GM18907 (cell line): ENCODE data around the gene CROCC2.

Experiments
- ATAC-seq: cut with Tn5 transposase; IDR thresholded peaks from one replicate; pipeline ENCODE4 v1.9.1; 2021; ENCODE audit warnings: mild to moderate bottlenecking, moderate library complexity; ENCODE audit not compliant: unreplicated experiment

The CROCC2 gene

DNA sequence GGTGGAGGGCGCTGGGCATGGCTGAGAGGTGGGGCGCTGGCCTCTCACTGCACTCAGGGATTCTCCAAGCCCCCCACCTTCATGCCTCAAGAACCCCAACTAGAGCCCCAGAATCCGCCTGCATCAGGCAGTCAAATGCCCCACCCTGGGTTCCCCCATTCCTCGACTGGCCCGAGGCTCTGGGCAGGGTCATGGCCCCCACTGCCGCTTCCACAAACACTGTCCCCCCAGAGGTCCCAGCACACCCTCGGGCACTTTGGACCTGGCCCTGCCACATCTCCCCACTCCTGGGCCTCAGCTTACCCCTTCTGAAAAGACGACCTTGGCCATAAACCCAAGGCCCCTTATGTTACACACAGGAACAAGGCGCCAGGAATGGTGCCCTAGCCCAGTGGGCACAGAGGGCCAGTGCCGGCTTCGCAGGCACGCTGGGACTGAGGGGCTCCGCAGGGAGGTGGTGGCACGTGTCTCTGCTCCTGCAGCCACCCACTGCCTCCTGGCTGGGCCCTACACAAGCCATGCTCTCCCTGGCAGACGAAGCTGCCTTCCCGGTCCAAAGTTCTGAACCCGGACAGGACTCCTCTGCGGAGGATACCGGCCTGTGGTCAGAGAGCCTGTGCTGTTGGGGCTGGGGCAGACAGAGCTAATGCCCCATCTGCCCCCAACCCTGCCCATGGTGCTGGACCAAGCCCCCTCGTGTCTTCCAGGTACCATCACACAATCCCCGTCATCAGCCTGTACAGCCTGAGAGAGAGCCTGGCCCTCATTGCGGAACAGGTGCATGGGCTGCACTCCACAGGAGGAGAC, 30.7 kb upstream of the CROCC2 start:
- no peak for ATAC-seq

DNA sequence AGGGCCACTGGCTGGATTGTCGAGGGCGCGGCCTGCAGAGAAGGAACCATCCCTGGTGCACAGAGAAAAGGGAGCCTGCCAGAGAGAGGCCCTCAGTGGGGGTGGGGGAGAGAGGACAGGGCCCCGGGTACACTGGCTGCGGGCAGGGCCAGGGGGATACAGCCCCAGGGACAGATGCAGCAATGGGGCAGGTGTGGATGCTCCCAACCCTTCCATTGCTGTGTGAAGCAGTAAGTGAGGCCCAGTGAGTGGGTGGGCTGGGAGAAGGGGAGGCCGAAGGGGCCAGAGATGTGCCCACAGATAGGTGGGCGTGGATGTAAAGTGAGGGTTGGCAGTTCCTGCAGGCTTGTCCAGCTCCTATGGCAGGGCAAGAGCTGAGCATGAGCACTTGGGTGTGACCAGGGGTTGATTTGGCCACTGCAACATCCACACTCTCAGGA, 30.1 kb upstream of the CROCC2 start:
- ATAC-seq, result no peak

DNA sequence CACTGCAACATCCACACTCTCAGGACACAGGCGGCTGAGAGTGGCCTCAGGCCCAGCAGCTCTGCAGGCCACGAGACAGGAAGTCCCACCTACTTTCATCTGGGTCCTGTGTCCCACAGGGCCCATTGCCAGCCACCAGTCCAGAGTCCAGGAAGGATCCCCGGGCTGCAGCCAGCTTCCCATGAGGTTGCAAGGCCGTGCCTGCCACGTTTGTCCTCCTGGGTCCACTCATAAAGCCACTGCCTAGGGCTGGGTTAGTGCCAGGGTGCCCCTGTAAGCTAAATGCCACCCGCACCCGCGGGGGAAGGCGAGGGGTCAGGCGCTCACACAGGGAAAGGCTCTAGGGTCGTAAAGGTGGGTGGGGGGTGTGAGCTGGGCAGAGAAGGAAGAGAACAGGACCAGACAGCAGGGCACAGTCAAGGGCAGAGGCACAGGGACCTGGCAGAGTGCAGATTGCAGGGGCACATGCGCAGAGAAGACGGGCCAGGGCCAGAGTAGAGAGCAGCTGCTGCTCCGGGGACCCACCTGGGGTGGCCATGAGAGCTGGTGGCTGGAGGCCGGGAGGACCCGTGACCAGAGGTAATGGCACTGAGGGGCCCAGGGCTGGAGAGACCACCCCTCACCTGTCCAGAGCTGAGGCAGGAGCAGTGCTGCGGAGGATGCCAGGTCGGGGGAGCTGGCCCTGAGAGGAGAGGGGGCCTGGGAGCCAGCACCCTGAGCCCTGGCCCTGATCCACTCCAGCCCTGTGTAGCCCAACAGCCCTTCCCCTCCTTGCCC, 29.5 kb upstream of the CROCC2 start:
- no peak for ATAC-seq

DNA sequence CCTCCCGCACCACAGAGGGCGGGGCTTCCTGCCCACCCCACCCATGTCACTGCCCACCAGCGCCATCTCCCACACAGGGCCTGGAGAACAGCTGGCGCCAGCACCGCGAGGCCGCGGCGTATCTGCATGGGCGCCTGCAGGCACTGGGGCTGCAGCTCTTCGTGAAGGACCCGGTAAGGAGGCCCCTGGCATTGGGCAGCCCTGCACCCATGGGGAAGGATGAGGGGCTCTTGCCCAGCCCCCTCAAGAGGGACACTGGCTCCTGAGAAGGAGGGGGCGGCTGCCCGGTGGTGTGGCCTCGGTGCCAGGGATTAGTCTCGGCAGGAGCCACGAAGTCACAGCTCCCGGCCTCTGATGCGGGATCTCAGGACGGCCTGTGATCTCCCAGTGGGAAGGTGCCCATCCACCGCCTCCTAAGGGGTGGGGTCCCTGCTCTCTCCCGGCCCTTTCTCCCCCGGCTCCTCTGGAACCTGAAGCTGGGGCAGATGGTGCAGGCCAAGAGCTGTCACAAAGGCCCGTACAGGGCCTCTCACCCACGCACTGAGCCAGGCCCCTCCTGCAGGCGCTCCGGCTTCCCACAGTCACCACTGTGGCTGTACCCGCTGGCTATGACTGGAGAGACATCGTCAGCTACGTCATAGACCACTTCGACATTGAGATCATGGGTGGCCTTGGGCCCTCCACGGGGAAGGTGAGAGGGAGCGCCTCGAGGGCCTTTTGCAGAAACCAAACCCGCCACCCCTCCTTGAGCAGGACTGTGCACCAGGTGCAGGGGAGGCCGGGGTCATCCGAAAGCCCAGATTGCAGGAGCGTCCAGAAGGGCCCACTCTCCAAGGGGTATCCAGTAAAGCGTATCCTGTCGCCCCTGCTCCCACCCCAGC, 28.4 kb upstream of the CROCC2 start:
- no peak for ATAC-seq

DNA sequence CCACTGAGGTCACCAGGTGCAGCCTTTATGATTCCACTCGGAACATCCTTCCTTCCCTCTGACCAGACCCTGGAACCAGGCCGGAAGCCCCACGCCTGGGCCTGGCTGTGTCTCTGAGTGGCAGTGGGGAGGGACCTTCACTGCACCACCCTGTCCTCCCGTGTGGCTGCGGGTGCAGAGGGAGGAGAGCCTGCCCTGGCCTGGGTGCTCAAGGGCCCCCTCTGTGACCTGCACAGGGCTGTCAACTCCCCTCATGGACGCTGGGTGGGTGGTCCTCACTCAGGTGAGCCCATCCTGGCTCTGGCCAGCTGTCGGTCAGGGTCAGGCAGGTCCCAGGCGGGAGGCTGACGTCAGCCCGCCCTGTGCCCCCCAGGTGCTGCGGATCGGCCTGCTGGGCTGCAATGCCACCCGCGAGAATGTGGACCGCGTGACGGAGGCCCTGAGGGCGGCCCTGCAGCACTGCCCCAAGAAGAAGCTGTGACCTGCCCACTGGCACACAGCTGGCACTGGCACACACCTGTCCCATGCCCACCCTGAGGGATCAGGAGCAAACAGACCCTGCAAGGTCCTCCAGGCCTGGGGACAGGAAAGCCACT, 27.7 kb upstream of the CROCC2 start:
- no peak for ATAC-seq

DNA sequence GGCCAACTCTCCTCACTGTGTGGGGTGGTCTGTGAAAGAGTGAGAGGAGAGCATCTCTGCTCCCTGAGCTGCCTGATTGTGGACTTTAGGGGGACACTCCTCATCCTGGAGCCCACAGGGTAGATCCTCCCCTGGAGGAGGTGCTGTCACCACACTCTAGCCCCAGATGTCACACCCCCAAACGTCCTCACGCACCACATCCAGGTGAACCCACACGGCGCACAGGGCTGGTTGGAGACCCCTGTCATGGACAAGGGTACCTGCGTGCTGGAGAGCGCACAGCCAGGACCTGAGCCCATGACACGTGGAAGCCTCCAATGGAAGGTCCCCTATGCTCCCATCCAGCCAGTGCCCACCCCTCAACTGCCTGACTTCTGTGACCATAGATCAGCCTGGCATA, 27.0 kb upstream of the CROCC2 start:
- ATAC-seq, result no peak

DNA sequence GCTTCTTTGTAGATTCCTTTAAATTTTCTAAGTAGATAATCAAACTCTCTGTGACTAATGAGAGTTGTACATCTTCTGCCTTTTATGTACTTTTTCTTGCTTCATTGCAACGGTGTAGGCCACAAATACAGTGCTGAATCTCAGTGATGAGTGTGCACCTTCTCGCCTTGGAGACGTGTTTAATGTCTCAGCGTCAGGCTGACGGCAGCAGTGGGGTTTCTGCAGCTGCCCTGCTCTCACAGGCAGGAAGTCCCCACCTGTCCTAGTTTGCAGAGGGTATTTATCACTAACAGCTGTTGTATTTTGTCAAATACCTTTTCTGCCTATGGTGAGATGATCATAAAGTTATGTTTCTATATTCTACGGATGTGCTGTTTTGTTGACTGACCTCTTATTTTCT, 24.2 kb upstream of the CROCC2 start:
- ATAC-seq, result no peak

DNA sequence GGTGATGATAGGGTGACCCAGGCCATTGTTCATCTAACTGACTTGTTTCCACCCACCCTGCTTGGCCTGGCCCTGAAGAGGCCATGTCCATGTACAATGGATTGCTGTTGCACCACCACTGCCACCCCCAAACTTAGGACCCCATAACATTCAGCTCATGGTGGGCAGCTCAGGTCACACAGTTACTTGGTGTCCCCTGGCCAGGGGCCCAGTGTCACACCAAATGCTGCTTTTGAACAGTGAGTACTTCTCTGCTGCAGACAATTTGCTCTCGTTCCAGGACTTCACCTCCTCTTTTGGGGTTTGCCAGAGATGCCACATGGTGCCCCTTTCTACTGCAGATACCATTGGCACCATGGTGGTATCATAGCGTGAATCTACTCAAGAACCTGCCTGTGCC, 21.9 kb upstream of the CROCC2 start:
- ATAC-seq, result no peak

DNA sequence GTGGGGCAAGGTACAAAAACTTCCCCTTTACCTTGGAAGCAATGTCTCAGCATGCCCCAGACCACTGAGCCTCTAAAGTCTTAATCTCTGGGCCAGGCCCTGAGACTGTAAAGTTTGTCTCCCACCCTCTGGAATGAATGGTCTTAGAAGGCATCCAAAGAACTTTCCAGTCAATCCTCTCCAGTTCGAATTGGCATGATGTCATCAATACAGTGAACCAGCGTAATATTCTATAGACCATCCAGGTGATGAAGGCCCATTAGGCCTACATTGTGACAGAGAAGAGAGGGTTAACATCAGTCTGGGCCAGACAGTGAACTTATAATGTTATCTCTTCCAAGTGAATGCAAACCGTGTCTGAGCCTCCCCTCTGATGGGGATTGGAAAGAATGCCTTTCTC, 21.4 kb upstream of the CROCC2 start:
- ATAC-seq, result no peak

DNA sequence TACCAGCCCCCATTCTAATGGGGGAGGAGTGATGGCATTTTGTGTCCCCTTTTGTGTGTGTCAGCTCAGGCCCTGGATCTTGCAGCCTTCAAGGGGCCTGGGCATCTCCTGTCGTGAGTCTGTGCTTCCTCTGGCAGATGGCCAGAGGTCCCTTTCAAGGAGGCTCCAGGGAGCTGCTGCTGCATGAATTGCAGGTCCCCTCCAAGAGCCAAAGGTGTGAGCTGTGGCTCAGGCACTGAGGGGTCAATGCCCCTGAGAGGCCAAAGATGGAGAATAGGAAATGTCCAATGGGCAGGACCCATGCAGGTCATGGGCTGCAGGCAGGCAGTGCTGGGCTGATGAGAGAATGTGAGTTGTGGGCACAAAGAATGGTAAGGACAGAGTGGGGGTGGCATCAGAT, 20.6 kb upstream of the CROCC2 start:
- ATAC-seq, result no peak

DNA sequence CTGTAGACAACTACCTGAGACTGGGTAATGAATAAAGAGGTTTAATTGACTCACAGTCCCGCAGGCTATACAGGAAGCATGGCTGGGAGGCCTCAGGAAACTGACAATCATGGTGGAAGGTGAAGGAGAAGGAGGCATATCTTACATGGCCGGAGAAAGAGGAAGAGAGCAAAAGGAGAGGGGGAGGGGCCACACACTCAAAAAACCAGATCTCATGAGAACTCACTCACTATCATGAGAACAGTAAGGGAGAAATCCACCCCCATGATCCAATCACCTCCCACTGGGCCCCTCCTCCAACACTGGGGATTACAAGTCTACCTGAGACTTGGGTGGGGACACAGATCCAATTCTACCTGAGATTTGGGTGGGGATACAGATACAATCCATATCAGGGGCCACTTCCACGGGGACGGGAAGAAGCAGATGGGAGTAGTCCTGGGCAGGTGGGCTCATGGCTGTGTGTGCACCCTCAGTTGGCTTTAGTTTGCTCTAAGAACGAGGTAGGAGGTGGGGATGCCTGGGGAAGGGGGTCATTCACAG, 20.0 kb upstream of the CROCC2 start:
- no peak for ATAC-seq

DNA sequence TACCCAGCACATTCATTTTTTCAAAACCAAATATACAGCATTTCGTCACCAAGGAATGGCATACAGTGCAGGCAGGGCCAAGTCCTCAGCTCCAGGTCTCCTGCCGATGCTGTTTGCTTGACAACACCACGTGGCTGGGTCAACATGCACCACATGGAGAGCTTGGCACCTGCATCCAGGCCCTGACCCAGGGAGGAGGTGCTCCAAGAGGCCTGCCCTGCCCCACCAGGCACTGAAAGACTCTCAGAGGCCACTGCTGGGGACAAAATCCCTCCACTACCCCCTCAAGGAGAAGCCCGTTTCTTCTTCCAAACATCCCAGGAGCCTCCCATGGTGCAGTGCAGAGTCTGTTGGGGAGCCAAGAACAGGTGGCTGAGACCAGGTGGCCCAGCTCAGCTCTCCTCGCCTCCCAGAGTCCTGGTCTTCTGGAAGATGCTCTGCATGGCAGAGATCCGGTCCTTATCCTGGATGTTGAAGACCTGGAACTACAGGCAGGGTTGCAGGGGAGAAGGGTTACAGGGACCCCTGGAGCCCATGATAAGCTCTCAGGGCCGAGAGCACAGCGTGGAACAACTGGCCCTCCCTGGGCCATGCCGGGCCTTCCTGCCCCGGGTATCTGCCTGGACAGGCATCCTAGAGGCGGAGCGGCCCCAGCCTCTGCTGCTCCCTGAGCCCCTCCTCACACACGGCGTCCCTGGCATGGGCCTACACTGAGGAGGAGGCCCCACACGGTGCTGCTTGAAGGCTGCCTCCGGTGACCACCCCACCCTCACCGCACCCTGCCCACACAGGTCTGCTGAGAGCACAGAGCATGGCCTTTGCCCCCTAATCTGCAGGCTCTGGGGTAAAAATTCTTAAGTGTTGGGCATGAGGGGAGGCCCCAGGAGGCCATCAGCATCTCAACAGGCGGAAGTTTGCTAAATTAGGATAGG, 19.2 kb upstream of the CROCC2 start:
- no peak for ATAC-seq

DNA sequence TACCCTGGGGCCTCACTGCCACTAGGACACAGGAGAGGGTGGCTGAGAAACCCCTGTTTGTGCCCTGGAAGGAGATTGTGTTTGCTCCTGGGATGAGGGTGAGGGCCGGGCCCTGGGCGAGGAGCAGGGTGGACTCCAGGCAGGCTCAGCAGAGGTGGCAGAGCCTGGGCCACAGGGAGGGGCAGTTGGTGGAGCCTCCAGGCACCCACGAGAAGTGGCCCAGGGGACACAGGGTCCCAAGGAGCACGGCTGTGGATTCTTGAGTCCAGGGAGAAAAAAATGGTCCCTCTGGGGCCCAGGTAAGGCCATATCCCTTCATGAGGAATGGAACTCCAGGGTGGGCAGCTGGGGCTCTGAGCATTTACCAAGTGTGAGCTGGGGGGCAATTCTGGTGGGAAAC, 18.5 kb upstream of the CROCC2 start:
- ATAC-seq, result no peak

DNA sequence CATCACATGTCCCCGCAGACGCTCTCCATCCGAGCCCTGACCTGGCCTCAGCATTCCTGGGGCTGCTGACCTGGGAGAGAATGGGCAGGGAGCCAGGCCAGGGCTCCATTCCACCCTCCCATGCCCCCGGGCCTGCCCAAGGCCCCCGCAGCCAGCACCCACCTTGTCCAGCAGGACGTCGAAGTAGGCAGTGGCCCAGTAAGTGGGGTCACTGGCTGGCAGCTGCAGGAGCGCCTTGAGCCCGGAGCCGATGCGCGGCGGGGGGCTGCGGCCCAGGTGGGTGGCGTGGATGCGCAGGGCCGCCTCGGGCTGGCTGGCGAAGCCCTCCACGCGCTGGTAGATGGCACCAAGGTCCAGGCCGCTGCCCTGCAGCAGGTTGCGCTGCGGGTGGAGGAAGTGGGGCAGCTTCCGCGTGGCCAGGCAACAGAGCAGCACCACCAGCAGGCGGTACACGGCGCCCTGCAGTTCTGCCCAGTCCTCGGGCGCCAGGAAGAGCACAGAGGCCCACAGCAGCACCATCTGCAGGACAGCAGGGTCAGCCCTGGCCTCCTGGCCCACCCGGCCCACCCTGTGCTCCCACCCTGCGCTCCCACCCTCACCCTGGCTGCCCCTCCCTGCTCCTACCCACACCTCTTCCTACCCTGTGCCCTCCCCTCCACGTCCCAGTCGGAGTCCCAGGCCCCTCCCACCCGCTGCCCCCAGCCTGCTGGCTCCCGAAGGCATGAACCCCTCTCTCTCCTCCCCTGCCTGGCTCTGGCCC, 17.8 kb upstream of the CROCC2 start:
- no peak for ATAC-seq

DNA sequence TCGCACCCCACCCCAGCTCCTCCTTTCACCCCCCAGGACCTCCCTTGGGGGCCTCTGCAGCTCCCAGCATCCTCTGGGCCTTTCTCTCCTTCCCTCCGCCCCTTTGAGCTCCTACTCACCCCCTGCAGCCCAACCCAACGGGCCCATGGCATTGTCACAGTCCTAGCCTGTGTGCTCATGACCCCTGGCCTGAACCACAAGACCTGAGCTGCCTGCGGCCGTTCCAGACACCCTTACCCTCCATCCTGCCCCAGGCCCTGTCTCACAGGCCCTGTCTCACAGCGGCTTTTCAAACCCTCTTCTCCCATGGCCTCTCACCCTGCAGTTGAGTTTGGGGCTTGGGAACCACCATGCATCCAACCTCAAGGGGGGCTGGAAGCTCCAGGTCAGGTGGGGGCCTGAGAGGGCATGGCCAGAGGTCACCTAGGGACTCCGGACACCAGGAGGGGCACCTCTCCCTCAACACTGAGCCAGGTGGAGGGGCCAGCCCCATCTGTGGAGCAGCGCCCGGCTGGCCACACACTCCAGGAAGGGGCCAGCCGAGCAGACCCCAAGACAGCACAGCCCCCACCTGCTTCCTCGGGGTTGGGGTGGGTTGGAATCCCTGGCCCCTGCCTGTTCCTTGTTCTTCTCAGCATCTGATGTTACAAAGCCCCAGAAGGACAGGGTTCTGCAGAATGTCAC, 17.1 kb upstream of the CROCC2 start:
- no peak for ATAC-seq

DNA sequence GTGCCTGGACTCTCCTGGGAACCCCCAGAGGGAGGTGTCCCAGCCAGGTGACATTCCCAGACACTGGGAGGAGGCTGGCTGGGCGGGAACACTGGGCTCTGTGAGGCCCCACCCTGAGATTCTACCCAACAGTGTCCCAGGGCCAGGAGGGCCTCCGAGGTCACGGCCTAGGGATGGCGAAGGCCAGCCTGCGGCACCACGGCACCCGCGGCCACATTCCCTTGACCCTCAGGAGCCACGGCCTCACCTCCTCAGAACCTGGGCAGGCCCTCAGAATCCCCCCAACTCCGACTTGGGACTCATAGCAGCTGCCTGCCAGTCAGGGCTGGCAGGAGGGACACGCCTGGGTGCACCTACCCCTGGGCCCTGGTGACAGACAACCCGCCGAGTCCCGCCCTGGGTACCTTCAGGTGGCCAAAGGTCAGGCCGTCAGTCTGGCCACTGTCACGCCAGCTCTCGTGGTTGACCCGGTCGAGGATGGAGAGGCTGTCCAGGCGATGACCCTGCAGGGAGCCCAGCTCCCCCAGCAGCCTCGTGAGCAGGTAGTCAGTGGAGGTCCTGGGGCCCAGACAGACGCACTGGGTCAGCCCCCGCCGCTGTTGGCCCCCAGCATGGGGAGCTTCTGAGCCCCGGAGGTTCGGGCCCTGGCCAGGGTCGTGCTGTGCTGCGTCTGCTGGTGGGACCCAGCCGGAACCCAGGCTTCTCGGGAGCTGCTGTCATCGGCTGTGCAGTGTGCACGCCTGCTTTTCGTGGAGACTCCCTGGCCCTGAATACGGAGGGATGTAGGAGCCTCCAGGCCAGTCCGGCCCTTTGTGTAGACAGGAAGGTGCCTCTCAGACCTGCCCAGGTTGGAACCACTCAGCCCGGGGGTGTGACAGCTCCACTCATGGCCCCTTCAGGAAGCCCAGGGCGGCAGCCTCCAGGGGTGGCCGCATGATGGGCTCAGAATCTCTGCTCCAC, 16.3 kb upstream of the CROCC2 start:
- no peak for ATAC-seq

DNA sequence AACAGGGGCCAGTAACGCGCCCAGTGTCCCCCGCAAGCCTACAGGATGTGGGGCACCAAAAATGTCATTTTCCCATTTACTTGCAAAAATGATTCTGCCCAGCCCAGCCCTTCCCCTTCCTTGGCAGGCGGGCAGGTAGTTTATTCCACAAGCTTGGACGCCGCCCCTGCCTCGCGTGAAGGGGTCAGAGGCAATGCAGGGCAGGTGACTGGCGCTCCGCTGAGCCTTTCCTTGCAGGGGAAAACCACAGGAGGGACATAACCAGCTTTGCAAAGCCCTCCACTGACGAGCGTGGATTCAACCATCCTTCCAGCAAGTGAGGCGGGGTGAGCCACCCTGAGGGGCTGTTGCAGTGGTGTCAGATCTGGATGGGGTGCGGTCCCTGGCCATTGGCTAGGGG, 15.4 kb upstream of the CROCC2 start:
- no peak for ATAC-seq
